Ishikawa (cell line): ENCODE measurements around the gene CFAP46.

Experiments
- CEBPB ChIP-seq: IDR thresholded peaks from 2 replicates; pipeline ENCODE4 v1.6.1; 2012
- CREB1 ChIP-seq: IDR thresholded peaks from 2 replicates; pipeline ENCODE4 v1.6.1; 2012; ENCODE audit warnings: low read depth
- EGR1 ChIP-seq: IDR thresholded peaks from 2 replicates; pipeline ENCODE4 v1.6.1; 2012
- EP300 ChIP-seq: IDR thresholded peaks from 2 replicates; pipeline ENCODE4 v1.6.1; 2012; ENCODE audit warnings: borderline replicate concordance
- FOXM1 ChIP-seq: IDR thresholded peaks from 2 replicates; pipeline ENCODE4 v1.6.1; 2012; ENCODE audit warnings: low read depth, borderline replicate concordance
- NFIC ChIP-seq: IDR thresholded peaks from 2 replicates; pipeline ENCODE4 v1.6.1; 2012
- RAD21 ChIP-seq: IDR thresholded peaks from 2 replicates; pipeline ENCODE4 v1.6.1; 2012; ENCODE audit warnings: low read depth
- TAF1 ChIP-seq: IDR thresholded peaks from 2 replicates; pipeline ENCODE4 v1.6.1; 2012; ENCODE audit warnings: low read depth, mild to moderate bottlenecking
- TCF12 ChIP-seq: IDR thresholded peaks from 2 replicates; pipeline ENCODE4 v1.6.1; 2012; ENCODE audit warnings: low read depth
- TEAD4 ChIP-seq: IDR thresholded peaks from 2 replicates; pipeline ENCODE4 v1.6.1; 2012
- YY1 ChIP-seq: IDR thresholded peaks from 2 replicates; pipeline ENCODE4 v1.6.1; 2012; ENCODE audit warnings: low read depth
- ZBTB7A ChIP-seq: IDR thresholded peaks from 2 replicates; pipeline ENCODE4 v1.6.1; 2012; ENCODE audit warnings: low read depth
- TF ChIP-seq, protein P1 (sequence below): IDR thresholded peaks from 2 replicates; pipeline ENCODE4 v1.6.1; 2012
- TF ChIP-seq, protein P2 (sequence below): IDR thresholded peaks from 2 replicates; pipeline ENCODE4 v1.6.1; 2012; ENCODE audit warnings: low read depth, mild to moderate bottlenecking
- TF ChIP-seq, protein P3 (sequence below): IDR thresholded peaks from 2 replicates; pipeline ENCODE4 v1.6.1; 2012

The CFAP46 gene

DNA sequence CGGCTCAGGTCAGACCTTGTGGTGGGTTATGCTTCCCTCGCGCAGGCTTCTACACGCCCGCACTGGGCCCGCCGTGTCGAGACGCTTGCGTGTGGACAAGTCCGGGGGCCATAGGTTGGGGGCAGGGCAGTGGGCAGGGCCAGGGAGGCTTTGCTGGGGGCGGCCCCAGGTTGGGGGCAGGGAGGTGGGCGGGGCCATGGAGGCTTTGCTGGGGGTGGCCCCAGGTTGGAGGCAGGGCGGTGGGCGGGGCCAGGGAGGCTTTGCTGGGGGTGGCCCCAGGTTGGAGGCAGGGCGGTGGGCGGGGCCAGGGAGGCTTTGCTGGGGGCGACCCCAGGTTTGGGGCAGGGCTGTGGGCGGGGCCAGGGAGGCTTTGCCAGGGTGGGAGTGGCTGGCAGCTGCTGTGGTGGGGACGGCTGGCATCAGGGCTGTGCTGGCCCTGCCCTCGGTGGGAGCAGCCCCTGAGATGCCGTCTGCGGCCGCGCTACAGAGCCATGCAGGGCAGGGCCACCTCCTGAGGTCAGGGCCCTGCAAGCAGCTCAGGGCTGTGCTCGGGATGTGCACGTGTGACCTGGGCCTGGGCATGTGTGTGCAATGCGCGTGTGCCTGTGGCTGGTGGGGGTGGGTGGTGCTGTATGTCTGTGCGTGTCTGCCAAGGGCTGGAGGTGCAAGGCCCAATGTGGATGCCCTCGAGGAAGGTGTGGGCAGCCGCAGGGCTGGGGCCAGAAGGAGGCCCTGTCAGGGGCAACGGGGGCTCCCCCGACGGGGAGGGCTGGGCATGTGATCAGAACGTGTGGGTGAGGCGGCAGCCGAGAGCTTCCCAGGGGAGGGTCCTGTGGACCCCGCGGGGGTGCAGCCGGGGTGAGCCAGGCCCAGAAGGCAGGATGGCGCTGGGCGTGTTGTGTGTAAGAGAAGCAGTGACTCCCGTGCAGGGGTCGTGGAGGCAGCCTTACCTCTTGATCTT, 84.0 kb downstream of the CFAP46 start:
- TF ChIP-seq, protein P1, sequence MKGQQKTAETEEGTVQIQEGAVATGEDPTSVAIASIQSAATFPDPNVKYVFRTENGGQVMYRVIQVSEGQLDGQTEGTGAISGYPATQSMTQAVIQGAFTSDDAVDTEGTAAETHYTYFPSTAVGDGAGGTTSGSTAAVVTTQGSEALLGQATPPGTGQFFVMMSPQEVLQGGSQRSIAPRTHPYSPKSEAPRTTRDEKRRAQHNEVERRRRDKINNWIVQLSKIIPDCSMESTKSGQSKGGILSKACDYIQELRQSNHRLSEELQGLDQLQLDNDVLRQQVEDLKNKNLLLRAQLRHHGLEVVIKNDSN: no peak
- no peak for TF ChIP-seq ZBTB7A
- no peak for TF ChIP-seq CEBPB
- TF ChIP-seq TCF12: no peak
- TF ChIP-seq EP300: no peak

DNA sequence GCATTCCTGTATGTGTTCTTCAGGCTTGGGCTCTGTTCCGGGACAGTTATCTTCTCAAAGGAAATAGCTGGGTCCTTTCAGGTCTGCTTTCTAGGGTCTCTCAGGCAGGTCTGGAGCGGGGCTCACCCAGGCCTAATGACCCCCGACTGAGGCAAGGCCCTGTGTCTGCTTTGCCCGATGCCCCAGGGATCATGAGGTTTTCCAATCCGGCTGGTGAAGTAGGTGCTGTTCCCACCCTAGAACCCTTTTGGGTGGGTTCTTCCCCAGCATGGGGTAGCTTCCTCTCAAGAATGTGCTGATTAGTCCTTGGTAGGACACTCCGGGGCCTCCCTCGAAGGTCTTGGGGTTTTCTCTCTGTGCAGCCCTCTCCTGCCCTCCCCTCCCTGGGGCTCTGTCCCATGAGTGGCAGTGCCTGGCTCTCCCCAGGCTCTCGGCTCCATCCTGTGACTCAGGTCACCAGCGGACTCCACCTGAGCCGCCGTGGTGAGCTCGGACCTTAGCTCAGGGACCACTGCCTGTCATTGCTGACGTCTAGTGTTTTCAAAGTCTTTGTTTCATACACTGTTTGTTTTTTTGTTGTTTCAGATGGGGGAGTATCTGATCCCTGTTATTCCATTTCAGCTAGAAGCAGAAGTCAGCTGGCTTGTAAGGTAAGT, 85.4 kb downstream of the CFAP46 start:
- TF ChIP-seq YY1 (no peak), RAD21 (no peak), FOXM1 (no peak), EGR1 (no peak), TCF12 (no peak), NFIC (no peak), CEBPB (no peak), EP300 (no peak), TAF1 (no peak), TEAD4 (no peak), ZBTB7A (no peak), CREB1 (no peak)
- TF ChIP-seq, protein P2, sequence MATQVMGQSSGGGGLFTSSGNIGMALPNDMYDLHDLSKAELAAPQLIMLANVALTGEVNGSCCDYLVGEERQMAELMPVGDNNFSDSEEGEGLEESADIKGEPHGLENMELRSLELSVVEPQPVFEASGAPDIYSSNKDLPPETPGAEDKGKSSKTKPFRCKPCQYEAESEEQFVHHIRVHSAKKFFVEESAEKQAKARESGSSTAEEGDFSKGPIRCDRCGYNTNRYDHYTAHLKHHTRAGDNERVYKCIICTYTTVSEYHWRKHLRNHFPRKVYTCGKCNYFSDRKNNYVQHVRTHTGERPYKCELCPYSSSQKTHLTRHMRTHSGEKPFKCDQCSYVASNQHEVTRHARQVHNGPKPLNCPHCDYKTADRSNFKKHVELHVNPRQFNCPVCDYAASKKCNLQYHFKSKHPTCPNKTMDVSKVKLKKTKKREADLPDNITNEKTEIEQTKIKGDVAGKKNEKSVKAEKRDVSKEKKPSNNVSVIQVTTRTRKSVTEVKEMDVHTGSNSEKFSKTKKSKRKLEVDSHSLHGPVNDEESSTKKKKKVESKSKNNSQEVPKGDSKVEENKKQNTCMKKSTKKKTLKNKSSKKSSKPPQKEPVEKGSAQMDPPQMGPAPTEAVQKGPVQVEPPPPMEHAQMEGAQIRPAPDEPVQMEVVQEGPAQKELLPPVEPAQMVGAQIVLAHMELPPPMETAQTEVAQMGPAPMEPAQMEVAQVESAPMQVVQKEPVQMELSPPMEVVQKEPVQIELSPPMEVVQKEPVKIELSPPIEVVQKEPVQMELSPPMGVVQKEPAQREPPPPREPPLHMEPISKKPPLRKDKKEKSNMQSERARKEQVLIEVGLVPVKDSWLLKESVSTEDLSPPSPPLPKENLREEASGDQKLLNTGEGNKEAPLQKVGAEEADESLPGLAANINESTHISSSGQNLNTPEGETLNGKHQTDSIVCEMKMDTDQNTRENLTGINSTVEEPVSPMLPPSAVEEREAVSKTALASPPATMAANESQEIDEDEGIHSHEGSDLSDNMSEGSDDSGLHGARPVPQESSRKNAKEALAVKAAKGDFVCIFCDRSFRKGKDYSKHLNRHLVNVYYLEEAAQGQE: no peak
- TF ChIP-seq, protein P1: no peak
- TF ChIP-seq, protein P3, sequence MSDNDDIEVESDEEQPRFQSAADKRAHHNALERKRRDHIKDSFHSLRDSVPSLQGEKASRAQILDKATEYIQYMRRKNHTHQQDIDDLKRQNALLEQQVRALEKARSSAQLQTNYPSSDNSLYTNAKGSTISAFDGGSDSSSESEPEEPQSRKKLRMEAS: no peak

DNA sequence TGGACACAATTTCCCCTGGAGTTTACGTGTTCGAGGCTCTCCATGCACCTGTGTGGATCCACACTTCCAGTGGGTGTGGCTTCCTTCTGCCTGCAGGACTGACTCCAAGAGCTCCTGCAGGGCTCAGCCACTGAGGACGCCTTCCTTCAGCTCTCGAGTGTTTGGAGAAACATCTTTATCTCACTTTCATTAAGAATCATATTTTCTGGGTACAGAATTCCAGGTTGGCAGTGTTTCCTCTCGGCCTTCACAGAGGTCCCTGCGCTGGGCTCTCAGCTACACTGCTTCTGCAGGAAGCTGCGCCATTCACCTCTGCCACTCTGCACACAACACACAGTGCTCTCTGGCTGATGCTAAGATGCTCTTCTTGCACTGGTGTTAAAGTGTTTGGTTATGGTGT, 86.5 kb downstream of the CFAP46 start:
- TF ChIP-seq NFIC (no peak), CREB1 (no peak)

DNA sequence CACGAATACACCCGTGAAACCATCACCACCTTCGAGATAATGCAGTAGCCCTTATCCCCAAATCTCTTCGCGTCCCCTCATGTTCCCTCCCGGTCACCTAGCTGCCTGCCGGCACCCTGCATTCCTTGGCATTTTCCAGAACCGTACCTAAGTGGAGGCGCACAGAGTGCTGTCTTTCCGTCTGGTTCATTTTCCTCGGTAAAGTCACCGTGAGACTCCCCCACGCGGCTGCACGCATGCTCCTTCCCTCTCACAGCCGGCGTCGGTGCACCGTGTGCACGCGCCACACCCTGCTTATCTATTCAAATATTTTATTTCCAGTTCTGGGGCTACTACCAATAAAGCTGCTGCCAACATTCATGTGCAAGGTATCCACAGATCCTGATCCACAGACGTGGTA, 90.9 kb downstream of the CFAP46 start:
- TF ChIP-seq, protein P2: no peak
- TF ChIP-seq TEAD4 (no peak), EP300 (no peak), CREB1 (no peak), TAF1 (no peak), TCF12 (no peak), EGR1 (no peak), CEBPB (no peak), YY1 (no peak), NFIC (no peak), ZBTB7A (no peak)

DNA sequence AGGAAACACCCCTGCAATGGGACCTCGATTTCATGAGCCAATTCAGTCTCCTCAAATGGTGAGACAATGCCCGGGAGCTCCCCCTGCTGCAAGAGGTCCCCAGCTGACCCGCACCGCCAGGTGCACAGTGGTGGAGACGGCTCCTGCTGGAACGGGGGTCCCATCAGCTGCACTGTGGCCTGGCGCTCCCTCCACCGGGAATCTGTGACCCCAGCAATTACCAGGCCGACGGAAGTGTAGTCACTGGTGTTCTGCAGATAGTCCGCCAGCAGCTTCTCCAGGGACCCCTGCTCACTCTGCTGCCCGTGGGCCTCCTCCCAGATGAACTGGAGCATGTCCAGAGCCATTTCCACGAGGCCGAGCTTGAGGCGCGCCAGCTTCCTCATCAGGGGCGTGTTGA, 91.5 kb downstream of the CFAP46 start:
- TF ChIP-seq FOXM1 (no peak), CREB1 (no peak), TAF1 (no peak), TCF12 (no peak), EGR1 (no peak), TEAD4 (no peak), ZBTB7A (no peak), EP300 (no peak), RAD21 (no peak), YY1 (no peak), NFIC (no peak), CEBPB (no peak)
- TF ChIP-seq, protein P1: no peak
- TF ChIP-seq, protein P3: no peak
- TF ChIP-seq, protein P2: no peak
